Left forelimb (tissue), 1 donor: ENCODE measurements around the gene KCNQ1.

Experiments used
- DNase-seq: peaks from one replicate; pipeline ENCODE4 v3.0.0-alpha.2; 2018; ENCODE audit warnings: low spot score

KCNQ1 gene

DNA sequence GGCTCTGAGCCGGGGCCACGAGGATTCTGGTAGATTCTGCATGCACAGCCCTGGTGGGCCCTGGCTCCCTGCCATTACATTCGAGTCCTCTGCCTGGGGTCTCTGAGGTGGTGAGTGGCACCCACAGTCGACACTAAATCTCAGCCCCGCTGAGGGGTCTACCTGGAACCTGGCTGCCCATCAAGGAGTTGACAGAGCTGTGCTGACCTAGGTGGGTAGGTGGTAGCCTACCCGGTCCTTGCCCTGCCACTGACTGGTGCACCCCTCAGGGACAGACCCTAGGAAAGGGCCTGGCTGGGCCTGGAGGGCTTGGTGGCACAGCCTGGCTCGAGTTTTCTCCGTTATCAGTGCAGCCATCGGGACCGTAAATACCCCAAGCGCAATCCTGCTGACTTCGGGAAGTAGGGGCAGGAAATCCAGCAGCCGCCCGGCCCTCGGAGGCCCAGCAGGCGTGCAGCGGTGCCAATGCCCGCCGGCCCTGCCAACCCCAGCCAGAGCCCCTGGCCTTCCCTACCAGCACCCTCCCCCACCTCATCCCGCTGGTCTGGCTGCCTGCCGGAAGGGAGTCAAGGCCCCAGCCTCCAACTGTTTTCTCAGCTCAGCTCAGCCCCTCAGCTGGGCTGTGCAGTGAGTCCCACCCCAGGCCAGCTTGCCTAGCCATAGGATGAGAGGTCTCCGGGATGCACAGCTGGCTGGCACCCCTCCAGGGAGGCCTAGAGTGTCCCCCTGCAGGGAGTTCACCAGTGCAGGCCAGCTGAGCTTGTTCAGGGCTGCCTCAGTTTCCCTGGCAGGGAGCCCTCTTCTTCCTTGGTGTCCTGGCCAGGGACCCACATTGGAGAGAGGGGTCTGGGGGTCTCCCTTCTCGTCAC lies 335.4 kb downstream of the KCNQ1 start:
- DNase-seq = peak; percentile 74

- peak; percentile 15 for DNase-seq
These were observed 336.1 kb downstream of the KCNQ1 start for GRCh38 chr11:2780850-2781407.

GRCh38 chr11:2781408-2782274 lies 336.8 kb downstream of the KCNQ1 start:
- DNase-seq = peak; percentile 49

DNA sequence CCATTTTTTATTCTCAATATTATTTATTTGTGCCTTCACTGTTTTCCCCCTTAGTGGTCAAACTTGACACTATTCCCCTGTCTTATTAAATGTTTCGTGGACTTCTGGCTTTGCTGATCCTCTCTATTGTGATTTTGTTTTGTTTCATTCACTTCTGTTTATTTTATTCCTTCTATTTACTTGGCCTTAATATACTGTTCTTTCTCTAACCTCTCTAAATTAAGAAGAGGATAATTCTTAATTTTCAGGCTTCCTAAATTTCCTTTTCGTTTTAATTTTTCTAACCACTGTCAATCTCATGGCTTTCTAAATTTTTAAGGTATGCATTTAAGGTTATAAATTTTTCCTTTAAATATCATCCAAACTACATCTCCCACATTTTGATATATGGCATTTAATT lies 338.0 kb downstream of the KCNQ1 start:
- no peak for DNase-seq

GRCh38 chr11:2783536-2784082 lies 338.8 kb downstream of the KCNQ1 start:
- DNase-seq = no peak

DNA sequence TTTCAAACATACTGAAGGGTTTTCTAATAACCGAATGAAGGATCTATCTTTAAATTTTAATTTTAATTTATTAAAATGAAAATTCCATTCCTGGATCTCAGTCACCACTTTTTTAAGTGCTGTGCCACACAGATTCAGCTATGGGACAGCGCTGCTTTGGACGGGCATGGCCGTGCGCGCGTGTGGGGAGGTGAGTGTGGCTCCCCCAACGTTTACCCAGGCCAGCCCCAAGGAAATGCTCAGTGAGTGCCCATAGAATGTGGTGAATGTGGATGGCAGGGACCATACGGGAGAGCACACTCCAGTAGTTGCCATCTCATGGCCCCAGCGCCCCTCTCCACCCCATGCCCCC lies 343.0 kb downstream of the KCNQ1 start:
- peak; percentile 53 for DNase-seq

GRCh38 chr11:2788168-2789071 lies 343.6 kb downstream of the KCNQ1 start:
- peak; percentile 60 for DNase-seq

- DNase-seq = peak; percentile 59
These were observed 344.5 kb downstream of the KCNQ1 start for GRCh38 chr11:2789331-2789730.

DNA sequence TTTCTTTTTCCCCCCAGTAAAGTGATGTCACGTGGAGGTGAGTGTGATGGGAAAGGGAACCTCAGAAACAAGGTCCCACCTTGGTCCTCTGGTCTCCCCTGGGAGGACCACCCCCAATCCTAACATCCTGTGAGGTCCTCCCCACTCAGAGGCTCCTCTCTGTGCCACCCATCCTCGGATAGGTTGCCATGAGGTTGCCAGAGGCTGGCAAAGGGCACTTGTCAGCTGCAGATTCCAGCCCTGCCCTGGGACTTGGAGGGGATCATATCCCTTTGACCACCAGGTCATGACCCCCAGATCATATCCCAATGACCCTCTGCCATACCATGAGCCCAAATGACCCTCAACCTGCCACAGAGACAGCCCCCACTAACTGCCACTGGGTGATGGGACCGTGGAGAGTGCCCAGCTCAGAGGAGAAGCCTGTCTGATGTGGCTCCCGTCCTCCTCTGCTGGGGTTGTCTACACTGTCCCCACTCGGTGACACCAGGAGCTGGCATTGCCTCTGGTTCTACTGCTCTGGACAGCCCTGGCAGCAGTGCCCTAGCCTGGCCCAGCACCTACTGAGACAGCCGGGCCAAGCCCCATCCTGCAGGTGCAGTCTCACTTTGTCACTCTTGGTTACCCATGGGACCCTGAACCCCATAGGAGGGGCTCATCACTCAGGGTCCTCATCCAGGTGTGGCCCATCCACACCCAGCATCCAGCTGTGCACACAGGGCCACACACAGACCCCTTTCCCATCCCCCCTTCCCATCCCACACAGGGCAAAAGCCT lies 345.2 kb downstream of the KCNQ1 start:
- DNase-seq = peak; percentile 56

DNA sequence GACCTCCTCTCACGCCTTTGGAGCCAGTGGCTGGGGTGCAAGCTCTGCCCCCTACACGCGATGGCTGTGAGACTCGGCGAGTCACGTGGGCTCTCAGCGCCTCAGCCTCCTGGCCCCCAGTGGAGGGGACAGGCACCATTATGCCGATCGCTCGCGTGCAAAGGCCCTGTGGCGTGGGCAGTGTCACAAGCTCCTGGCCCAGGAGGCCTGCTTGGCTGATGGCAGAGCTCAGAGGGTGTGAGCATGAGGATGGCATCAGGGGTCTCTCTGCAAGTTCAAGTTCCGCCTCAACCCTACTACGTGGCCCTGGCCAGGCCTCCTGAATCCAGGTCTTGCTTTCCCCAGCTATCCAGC lies 345.7 kb downstream of the KCNQ1 start:
- no peak for DNase-seq

DNA sequence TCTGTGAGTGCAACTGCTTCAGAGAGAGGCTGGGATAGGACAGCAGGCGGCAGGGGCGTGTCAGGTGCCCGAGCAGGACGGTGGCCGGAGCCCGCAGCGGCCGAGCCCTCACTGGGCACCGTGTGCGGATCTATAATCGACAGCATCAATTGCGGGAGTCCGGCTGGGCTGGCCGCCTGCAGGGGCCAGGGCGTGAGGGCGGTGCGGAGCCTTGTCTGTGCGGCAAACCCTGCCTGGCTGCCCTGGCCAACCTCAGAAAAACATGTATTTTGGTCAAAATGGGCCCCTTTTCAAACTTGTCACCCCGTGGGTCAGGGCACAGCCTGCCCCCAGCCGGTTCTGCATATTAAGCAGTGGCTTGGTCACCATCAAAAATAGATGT lies 346.3 kb downstream of the KCNQ1 start:
- peak; percentile 64 for DNase-seq

DNA sequence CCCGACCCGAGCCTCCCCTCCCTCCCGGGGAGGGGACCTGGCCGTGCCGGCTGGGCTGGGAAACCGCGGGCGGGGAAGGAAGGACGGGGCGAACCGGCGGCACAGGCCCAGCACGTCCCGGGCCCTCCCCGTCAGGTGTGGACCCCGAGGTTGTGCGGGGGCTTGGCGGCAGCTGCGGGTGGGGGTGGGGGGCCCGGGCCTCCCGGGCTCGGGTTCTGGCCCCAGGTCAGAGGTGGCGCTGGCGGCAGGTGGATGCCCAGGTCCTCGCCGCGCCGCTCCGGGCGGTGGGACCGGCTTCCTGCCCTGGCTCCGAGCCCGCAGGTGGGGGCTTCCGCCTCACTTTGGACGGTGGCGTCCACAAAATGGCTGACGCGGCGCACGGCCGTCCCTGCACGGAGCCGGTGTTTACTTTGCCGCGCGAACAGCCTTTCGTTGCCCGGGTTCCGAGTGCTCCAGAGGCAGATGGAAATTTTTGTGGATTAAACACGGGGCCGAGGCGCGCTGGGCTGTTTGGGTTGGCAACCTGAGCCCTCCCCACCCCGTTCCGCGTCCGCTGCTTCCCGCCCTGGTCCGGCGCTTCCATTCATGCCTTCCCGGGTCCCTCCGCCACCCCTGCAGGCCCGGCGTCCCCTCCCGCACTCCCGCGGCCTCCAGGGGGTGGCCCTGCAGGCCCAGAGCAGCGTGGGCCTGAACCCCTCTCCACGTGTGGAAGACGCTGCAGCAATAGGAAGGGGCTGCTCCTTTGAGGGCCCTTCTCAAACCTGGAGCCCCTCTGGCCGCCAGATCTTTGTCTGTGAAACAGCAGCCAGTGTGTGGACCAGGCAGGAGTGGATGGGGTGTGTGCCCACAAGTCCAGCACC lies 346.9 kb downstream of the KCNQ1 start:
- peak; percentile 64 for DNase-seq

DNA sequence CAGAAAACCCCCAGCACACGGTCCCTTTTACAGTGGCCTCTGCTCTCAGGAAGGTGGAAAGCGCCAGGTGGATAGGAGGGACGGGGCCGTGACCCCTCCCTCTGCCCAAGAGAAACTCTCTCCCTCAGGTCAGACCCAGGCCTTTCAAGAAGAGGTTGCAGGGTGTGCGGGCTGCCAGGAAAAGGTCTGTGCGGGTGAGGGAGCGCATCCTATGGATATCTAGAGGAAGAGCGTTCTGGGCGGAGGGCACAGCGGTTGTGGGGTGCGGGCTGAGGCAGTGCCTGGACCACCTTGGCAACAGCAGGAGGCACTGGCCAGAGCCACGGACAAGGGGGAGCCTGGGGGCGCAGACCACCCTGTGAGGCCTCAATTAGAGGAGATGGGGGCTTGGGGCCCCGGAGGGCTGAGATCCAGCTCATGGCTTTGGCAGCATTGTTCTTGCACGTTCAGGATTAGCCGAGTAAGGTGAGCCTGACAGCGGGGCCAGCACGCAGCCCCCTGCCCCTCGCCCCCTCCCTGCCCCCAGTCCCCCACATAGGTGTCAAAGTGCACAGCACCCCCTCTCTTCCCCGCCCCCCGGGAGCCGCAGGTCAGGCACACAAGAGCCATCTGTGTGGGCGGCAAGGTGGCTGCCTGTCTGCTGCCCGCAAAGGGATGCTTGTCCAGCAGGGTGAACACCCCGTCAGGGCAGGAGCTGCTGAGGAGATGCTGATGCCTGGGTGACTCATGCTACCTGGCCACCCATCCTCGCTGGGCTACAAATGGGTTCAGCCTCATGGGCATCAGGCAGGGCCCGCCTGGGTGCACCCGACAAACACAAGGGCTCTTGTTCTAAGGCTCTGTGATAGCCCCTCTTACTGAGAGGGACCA lies 347.8 kb downstream of the KCNQ1 start:
- DNase-seq = peak; percentile 60

GRCh38 chr11:2793701-2794045 lies 348.9 kb downstream of the KCNQ1 start:
- peak; percentile 30 for DNase-seq

DNA sequence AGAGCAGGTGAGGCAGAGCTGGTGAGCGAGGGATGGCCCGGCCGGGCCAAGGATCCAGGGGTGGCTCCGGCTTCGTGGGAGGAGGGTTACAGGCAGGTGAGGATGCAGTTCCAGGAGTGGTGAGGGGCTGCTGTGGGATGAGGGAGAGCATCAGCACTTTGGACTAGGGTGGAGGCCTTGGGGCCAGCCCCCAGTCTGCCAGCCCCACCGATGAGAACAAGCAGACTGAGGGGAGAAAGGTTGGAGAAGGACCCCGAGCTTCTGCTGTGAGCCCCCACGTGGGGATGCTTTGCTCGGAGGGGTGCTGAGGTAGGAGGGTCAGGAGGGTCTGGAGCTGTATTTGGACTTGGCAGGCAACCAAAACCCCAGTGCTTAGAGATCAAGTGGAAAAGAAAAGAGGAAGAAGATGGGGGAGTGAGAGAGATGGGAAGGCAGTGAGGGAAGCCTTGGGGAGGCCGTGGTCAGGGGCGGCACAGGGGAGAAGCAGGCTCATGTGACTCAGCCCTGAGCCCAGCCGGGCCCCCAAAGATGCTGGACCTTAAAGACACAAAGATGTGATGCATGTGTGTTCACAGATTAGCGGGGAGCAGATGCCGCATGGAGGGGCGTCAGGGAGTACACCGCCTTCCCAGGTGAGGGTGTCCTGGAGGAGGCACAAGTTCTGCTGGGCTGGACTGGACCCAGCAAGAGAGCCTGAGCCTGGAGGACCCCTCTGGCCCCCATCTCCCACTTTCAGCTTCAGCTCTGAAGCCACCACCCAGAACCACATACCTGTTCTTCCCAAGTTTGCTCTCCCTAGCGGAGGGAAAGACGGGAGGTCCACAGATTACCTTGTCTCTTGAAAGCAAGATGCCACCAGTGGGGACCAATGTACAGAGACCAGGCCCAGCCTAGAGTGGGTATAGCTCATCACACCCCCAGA lies 349.5 kb downstream of the KCNQ1 start:
- DNase-seq = peak; percentile 59

- no peak for DNase-seq
These were observed 350.1 kb downstream of the KCNQ1 start for GRCh38 chr11:2794968-2795322.

DNA sequence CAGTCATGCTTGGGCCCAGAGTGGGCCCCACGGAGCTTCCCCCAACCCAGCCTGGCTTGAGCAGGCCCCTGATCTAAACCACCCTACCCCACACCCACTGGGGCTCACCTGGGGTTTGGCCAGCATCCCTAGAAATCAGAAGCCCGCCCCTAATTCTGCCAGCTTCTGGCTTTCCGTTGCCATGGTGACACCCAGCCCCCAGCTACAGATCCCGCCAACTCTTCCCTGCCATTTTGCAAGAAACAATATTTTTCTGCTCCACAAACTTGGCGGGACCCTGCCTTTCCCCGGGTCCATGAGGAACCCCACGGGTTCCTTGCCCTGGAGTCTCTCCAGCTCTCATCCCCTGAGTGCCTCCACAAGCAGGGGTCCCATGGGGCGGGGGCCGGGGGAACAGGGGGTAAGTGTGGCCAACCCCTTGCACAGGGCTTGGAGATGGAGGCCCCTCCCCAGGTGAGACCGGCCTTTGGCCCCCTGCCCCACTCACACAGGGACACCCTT lies 350.7 kb downstream of the KCNQ1 start:
- DNase-seq = peak; percentile 64

GRCh38 chr11:2796091-2796490 lies 351.3 kb downstream of the KCNQ1 start:
- no peak for DNase-seq
